NOMO-1 treated with DMSO at 0.1 percent for 48 hours (cell line): Measurements from ENCODE around the gene CLCA1.
"Not testable (repeated sequence)": the region's sequence is repeated elsewhere in the genome, so short reads cannot be mapped to it uniquely, and the experiment has no call there.

Experiments used
- DNase-seq: peaks from one replicate; lab custom pipeline; 2025; ENCODE audit not compliant: unreplicated experiment; lab: John Stamatoyannopoulos, UW

The CLCA1 gene

GRCh38 chr1:86502125-86502646, 33.5 kb downstream of the CLCA1 start:
- not testable (repeated sequence) for DNase-seq

- no peak for DNase-seq
Measured at GRCh38 chr1:86502721-86503405, 34.1 kb downstream of the CLCA1 start.

- DNase-seq = no peak
Measured at GRCh38 chr1:86503406-86504136, 34.8 kb downstream of the CLCA1 start.

- DNase-seq = no peak
Measured at GRCh38 chr1:86504137-86504479, 35.4 kb downstream of the CLCA1 start.

GRCh38 chr1:86504895-86505563, 36.3 kb downstream of the CLCA1 start:
- DNase-seq = no peak

GRCh38 chr1:86505564-86505902, 36.8 kb downstream of the CLCA1 start:
- DNase-seq = no peak

GRCh38 chr1:86507935-86508582, 39.3 kb downstream of the CLCA1 start:
- no peak for DNase-seq

- no peak for DNase-seq
Measured at GRCh38 chr1:86508583-86508969, 39.8 kb downstream of the CLCA1 start.

GRCh38 chr1:86515597-86515996, 46.9 kb downstream of the CLCA1 start:
- DNase-seq = no peak

GRCh38 chr1:86516335-86516734, 47.6 kb downstream of the CLCA1 start:
- DNase-seq = no peak

- no peak for DNase-seq
Measured at GRCh38 chr1:86517336-86517735, 48.6 kb downstream of the CLCA1 start.

- no peak for DNase-seq
Measured at GRCh38 chr1:86520789-86521521, 52.2 kb downstream of the CLCA1 start.

- no peak for DNase-seq
Measured at GRCh38 chr1:86521522-86521891, 52.8 kb downstream of the CLCA1 start.

GRCh38 chr1:86522240-86522639, 53.5 kb downstream of the CLCA1 start:
- no peak for DNase-seq

- DNase-seq = no peak
Measured at GRCh38 chr1:86523670-86524354, 55.1 kb downstream of the CLCA1 start.

GRCh38 chr1:86527306-86527705, 58.6 kb downstream of the CLCA1 start:
- DNase-seq = peak; percentile 32

- no peak for DNase-seq
Measured at GRCh38 chr1:86530211-86530845, 61.6 kb downstream of the CLCA1 start.

- DNase-seq = no peak
Measured at GRCh38 chr1:86537928-86538695, 69.4 kb downstream of the CLCA1 start.

GRCh38 chr1:86538775-86539174, 70.0 kb downstream of the CLCA1 start:
- DNase-seq = no peak
